Stimulated activated CD4-positive, alpha-beta T cell treated with anti-CD3 and anti-CD28 coated beads, TNF-alpha, amount 100 ng/mL, for 4 hours (primary cell): Measurements from ENCODE around the gene CCDC138.

Experiments used
- DNase-seq, 3 experiments: peaks; one replicate each; pipeline ENCODE4 v3.0.0-alpha.2; 2020; ENCODE audit warnings: low read depth in 3 of 3

Gene CCDC138

DNA sequence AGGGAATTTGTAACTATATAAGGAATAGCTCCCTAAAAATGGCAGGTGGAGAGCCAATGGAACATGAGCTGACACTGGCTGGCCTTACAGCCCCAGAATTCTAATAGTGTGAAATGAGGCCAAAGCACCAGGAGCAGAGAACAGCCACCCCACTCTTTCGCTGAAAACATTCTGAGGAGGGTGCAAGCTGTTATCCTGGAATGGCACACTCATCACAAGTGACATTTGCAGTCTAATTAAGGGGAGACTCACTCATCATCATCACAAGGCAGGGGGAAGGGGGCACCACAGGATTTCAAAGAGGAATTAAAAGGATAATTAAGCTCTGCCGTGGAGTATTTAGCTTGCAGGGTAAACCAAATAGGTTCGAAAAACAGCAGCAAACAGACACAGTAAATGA lies 108.2 kb downstream of the CCDC138 start:
- no peak for DNase-seq

DNA sequence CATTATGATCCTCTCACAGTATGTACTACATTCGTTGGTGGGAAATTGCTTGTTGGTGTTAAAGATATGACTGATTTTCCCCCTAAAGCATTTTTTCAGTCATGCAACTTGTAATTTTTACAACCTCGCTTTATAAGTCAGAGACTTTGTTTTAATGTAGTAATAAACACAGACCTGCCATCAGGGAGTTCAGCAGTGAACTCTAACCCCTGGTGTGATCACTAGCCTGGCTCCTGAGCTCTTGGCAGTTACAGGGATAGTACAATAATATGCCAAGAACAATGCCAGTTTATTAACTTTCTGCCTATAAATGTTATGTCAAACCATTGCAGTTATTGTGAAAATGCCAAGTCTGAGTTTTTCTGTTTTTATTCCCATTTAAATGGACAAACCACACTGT lies 108.6 kb downstream of the CCDC138 start:
- no peak for DNase-seq

DNA sequence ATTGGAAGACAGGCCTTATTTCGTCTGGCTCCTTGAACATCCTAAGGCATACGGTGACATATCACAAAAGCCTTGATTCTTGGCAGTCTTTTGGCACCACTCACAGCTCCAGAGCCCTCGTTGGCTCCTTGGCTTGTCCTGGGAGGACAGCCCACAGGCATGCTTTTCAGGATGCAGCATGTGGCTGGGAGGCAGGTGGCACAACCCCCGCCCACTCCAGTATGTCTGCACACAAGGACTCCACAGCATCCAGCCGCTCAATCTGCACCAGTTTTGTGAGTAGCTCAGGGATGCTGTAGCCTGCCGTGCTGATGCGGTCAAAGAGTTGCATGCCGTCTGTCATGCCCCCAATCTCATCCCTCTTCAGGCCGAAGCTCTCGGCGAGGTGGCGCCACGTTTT lies 110.2 kb downstream of the CCDC138 start:
- no peak for DNase-seq

DNA sequence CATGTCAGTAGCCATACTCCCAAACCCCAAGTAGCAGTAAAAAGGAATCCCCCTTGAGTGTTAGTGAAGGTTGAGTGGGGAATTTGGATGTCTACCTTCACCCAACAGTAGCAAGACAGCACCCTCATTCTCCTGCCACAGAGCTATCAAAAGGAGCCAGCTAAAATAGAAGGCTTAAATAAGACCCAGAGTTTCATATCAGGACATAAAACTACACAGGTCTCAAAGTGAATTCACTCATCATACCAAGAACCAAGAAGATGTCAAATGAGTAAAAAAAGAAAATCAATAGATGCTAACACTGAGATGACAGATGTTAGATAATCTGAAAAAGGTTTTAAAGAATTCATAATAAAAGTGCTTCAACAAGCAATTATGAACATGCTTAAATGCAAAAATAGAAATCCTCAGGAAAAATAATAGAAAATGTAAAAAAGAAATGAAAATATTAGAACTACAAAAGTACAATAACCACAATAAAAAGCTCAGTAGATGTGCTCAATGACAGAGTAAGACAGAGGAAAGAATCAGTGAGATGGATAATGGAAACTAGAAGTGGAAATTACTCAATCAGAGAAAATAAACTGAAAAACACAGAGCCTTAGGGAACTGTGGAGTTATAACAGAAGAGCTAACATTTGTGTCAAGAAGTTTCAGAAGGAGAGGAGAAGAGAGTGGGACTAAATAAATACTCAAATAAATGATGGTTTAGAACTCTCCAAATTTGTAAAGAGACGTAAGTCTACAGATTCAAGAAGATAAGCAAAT lies 111.9 kb downstream of the CCDC138 start:
- no peak for DNase-seq

DNA sequence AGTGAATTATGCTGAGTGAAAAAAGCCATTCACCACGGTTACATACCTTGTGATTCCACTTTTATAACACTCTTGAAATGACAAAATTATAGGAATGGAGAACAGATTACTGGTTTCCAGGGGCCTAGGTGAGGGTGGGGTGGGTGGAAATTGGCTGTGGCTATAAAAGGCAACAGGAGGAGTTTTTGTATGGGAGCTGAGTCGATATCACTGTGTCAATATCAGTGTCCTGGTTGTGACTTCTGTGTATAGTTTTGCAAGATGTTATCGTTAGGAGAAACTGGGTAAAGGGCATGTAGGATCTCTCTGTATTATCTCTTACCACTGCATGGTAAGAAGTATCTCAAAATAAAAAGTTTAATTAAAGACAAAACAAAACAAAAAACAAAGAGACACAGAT lies 118.1 kb downstream of the CCDC138 start:
- no peak for DNase-seq

DNA sequence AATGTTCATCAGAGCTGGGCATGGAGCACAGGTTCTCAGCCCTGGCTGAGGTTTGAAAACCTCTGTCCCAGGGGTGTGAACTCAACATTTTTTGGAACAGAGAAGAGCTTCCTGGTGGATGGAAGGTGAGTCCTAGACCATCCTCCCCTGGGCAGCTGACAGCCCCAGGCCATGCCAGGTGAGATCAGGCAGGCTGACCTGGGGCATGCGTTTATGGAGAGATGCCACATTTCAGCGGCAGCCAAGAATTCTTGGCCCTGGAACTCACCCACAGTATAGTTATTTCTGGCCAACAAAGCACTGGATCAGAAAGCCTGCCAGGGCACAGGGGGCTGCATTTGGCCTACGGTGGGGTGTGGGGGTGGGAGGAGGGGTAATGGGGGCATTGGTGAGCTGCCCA lies 118.6 kb downstream of the CCDC138 start:
- no peak for DNase-seq

DNA sequence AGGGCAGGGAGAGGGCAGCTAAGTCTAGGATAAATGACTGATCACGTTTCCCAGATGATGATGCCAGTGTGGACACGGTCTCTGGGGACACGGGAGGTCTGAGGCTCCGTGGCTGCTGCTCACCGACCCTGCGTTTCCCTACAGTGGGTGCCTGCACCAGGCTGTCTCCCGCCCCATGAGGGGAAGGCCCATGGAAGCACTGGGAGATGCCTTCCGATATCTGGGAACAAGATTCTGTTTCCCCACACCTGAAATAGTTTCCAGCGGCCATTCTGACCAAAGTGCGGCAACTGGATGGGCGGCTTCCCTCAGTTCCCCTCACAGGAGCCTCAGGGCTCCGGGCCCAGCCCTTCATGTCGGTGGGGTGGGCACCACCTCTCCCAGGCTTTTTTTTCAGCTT lies 119.3 kb downstream of the CCDC138 start:
- no peak for DNase-seq

DNA sequence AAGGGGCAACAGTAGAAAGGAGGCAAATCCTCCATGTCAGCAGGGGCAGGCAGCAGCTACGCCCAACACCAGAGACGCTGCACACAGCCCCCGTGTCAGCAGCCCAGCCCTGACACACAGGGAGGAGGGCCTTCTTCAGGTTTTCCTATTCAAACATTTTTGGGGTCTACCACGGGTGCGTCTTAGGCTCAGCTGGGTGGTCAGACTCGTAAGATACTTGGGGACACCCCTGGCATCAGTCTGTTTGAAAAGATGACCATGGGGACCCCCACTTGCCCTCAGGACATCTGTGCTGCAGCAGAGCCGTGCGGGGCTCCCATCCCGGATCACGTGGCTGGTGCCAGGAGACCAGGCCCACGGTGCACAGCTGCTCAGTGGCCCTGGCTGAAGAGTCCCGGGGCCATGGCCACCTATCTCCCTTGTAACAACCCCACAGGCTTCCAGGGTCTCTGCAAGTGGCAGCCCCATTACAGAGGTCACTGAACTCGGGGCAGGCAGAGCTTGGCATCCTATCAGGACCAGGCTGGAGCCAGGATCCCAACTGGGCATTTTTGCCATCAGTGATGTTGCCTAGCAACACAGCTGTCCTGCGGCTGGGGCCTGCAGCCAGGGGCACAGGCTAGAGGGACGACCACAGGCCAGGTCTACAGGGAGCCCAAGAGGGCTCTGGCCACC lies 120.0 kb downstream of the CCDC138 start:
- DNase-seq: no peak

DNA sequence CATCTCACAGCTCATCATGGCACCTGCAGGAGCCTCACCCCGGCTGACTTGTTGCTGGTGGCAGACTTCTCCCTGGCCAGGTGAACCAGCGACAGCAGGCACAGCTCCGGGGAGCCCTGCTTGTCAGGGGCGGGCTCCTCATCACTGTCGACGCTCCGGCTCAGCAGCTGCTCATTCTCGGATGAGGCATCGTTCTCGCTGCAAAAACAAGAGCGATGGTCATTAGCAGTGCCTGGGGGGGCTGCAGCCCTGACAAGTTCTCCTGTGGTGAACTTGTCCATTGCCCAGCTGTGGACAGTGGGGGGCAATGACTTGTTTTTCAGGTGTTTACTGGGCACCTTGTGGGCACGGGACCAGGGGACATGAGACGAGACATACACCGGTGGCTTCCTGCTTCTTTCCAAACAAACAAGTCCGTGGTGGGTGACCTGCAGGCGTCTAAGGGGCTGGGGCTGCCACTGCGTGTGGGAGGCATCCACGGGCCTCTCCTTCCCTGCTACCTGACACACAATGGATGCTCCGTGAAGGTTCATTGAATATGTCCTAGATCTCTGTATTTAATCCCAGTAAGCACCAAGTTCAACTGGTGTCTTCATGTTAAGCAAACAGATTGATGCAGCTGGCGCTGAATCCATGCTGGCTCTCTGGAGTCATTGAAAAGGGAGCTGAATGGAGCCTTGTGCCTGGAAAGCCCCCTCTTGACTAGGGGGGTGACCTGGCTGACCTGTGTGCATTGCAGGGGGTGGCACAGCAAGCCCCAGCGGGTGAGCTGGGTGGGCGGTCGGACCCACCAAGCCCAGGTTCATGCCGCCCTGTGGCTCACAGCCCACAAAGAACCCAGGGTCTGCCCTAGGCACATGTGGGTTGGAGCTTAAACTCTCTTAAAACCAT lies 121.5 kb downstream of the CCDC138 start:
- DNase-seq: no peak

DNA sequence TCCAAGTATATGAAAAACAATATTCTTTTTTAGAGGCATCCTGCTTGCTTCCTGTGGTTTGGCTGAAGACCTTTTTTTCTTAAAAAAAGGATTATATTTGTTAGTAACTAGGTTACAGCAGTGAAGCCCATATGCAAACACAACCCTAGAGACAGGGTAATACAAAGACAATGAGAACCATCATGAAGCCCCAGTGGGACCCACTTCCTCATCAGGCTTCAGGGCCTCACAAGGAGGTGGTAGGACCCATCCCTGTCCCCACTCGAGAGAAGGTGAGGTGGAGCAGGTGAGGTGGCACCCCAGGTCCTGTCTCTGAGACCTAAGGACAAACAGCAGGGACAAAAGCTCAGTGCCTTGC lies 122.1 kb downstream of the CCDC138 start:
- no peak for DNase-seq

DNA sequence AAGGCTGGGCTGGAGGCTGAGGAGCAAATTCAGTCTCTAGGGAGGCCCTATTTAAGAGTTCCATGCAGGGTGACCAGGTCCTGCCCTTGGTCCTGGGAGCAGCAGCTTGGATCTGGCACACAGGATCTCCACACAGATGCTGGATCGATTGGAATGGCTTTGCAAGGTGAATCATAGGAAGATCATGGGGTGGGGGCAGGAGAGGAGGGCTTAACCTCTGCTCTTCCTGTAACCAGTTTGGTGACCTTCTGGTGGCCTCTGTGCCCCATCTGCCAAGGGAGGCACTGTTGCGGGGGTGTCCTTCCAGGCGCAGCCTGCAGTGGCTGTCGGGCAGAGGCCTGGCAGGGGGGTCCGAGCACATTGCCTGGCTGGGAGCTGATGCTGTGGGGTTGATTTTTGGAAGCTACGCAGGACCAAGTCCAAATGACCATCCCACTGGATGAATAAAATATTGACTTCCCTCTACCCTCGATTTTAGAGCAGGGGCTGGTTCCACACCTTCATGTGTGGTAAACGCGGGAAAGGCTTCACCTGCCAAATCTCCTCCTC lies 122.8 kb downstream of the CCDC138 start:
- DNase-seq: no peak

DNA sequence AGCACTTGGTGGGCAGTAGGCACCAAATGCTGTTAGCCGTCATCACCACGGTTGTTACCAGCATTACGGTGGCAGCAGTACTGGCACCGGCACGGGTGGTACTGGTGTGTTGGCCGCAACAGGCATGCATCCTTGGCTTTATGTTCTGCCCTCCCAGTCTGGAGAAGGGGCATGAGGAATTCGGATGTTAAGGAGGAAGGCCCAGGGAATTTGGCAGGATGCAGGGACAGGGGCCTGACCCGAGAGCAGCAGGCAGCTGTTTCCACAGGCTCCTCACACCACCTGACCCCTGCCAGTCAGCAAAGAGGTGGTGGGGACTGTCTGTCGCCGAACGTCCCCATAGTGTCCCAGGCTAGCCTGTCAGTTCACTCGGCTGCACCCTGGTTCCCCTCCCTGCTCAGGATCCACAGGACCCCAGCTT lies 123.5 kb downstream of the CCDC138 start:
- no peak for DNase-seq

DNA sequence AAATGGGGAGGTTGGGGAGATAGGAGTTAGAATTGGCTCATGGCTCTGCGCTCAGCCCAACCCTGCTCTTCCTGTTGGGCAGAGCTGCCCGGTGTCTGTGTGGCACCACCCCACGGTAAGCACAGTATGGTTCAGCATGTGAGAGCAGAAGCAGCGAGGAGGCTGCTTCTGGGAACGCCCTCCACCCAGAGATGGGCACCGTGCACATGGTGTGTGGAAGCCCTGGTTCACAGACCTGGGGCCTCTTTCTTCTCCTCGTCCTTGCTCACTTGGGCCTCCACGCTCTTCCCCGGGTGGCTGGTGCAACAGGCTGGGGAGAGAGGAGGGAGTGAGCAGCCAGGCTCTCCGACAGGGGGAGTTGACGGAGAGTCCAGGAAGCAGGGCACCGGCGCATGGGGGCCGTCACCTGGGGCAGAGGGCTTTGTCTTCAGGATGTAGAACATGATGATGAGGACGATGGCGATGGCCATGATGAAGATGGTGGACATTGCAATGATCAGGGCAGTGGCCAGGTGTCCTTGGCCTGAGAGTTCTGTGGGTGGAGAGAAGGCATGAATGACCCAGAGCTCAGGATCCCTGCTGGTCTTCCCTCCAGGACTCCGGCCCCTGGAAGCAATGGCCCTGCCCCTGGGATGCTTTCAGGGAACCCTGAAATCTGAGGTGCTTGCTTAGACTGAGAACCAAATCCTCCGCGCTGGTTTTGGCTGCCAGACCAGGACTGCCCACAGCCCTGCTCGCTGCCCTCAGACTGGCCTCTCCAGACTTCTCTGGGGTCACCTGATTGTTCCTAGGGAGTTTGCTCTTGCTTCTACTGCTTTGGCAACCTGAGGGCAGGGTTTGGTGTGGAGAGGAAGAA lies 124.2 kb downstream of the CCDC138 start:
- DNase-seq: no peak

DNA sequence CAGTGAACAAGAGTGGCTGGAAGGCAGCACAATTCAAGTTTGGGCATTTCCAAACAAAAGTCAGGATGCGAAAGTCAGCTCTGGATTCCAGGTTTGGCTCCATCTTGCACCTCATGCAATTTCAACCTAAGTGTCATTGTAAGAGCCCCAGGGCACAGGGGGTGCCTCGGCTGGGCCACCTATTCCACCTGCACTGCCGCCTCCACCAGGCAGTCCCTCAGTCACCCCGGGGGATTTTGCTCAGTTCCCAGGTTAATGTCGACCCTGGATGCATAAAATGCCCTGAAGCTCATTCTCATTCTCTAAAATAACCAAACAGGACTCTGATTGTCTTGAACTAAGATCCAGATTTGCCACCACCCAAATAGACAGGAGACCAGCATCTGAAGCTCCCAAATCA lies 124.8 kb downstream of the CCDC138 start:
- DNase-seq: no peak

DNA sequence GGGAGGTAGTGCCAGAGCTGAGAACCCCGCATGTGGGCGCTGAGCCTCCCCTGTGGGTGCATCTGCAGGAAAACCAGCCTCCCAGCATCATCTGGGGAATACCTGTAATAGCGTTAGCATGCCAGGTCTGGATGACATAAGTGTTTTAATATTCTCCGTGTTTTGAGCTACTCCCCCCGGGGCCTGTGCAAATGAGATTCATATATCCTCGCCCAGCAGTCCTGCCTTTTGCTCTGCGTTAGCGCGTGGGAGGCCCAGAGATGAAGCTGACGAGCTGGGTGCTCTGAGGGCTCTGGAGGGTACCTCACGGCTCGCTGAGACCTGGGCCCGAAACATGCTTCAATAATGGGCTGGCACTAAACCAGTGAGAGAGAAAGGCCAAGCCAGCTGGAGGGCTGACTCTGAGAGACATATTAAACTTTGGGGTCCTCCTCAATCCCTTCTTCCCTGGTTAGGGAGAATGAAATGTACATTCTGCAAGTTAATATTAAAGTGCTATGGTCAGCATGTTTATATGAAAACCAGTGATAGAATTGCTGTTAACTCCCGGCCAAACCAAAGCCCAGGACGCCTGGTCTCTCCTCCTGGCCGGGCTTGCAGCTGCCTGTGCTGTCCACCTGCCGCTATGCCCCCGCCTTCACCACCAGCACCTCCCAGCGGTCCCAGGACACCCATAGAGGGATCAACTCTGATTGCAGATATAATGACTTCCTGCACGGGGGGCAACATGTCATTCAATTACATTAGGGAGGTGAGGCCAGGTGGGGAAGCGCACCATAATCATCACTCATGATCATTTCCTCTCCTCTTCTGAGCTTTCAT lies 125.4 kb downstream of the CCDC138 start:
- no peak for DNase-seq

DNA sequence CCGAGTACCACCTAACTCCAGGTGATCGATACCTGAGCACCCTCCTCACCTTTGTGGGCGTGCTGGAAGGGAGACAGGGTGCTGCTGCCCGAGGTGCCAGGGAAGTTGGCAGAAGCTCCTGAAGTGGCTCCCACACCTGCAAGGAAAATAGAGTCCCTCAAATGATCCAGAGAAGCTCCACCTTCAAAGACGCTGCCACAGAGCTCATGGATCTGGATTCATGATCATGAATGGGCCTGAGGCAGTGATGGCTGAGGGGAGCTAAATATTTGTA lies 126.0 kb downstream of the CCDC138 start:
- DNase-seq: no peak

DNA sequence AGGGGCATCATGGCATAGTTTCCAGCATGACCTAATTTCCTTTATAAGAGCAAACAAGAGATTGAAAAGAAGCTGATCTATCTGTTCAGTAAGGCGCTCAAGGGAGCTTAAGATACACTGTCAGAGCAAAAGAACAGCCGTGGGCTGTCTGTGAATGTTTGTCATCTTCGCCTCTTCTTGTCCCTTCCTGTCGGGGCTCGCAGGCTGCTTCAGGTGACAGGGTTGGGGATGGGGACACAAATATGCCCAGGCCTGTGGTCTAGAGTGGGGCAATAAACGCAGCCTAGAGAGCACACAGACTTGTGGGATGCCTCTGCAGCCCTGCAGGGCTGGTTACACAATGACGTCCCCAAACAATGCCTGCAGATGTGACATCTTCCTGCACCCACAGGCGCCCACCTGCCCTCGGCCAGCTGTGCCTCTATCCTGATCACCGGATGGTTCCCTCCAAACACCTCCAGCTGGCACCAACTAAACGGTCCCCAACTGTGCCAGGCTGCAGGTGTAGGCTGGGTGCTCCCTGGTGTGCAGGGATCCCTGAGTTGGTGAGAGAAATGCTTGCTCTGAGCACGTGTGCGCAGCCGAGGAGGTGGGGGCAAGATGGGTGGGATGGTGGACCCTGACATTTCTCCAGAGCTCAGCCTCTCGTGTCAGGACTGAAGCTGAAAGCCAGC lies 129.7 kb downstream of the CCDC138 start:
- no peak for DNase-seq

DNA sequence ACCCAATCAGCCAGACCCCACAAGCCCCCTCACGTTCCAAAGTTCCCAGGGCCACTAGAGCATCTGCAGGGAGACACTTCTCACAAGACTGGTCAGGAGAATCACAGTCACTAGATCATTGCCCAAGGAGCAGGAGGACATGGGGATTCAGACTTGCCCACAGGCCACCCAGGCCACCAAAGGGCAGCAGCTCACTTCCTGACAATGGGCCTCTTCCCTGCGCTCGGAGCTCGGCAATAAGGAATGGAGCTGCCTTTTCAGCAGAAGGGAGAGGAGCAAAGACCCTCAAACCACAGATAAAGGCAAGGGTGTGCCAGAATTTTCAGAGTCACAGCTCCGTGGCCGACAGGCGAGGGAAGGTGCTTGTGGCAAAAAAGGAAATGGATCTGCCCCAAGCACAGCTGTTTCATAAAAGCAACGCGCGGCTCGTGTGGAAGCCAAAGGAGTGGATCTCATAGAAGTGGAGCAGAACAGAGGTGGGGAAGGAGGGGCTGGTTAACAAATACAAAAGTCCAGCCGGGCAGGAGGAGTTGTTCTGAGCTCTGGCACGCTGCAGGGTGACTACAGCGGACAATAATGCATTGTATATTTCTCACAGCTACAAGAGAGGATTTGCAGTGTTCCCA lies 130.3 kb downstream of the CCDC138 start:
- no peak for DNase-seq

DNA sequence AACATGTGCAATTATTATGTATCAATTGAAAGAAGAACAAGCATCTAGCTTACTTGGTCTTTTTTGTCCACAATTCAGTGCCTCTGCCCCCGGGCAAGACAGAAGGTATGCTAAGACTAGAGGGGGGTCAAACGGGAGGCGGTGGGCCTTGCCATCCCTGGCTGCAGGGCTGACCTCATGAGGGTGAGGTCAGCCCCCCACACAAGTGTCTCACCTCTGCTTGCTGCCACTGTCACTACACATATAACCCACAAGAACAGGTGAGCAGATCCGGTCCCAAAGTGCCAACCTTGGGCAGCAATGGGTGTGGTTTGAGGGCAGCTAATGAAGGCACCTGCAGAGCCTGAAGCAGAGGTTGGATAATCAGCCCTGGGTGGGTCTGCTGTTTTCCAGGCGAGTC lies 131.0 kb downstream of the CCDC138 start:
- no peak for DNase-seq
